K562 treated with DMSO at 1 percent for 4 hours (cell line): ENCODE data around the gene CPOX. TPM values are rescaled to one million over a fixed set of nuclear protein-coding genes. Genes with fewer than 3 reads are reported as not detected.

Experiments used
- total RNA-seq: library from RNA; unstranded; fragments of 300-600 nt; gene quantifications from 2 replicates; pipeline ENCODE4 v1.2.3, GENCODE V29; 2022; ENCODE audit not compliant: insufficient read depth

The CPOX gene
- total RNA-seq, result 19.7 and 21.3 TPM in 2 replicates

DNA sequence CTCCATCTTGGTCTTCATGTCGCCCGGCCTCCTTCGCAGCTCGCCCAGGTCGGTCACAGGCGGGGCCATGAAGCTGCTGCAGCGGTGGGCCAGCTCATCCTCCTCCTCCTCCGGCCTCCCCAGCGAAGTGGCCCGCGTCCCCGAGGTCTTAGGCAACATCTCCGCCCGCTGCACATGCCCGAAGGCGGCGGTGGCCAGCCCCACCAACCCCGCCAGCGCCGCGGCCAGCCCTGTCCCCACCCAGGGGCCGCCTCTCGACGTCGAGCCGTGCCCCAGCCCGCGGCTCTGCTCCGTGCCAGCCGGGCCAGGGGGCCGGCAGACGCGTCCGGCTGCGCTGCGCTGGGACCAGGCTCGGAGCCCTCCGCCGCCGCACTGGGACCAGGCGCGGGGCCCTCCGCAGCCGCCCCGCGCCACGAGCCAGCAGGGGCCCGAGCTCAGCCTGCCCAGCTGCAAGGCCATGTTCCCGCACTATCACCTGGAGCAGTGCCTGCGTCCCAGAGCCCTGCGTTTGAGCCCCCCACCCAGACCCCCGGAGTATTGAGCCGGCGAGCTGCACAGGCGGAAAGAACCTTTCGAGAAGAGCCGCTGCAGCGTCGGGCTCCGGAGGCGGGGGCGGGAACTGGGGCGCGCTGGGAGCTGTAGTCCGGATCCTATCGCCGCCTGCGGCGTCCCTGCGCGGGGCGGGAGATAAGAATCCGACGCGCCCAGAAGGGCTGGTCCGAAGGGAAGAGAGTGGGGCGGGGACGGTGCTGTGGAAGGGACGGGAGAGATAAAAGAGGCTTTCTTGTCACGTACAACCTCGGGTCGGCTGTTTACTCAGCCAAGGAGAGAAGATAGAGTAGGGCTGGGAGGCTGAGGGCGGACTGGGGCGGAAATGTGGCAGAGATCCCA, at the start of gene CPOX:
Gene CPOX (minus strand): TSS at position 566 of the 891 bp plus-strand sequence. CDS start 107 bp downstream, at position 459.

DNA sequence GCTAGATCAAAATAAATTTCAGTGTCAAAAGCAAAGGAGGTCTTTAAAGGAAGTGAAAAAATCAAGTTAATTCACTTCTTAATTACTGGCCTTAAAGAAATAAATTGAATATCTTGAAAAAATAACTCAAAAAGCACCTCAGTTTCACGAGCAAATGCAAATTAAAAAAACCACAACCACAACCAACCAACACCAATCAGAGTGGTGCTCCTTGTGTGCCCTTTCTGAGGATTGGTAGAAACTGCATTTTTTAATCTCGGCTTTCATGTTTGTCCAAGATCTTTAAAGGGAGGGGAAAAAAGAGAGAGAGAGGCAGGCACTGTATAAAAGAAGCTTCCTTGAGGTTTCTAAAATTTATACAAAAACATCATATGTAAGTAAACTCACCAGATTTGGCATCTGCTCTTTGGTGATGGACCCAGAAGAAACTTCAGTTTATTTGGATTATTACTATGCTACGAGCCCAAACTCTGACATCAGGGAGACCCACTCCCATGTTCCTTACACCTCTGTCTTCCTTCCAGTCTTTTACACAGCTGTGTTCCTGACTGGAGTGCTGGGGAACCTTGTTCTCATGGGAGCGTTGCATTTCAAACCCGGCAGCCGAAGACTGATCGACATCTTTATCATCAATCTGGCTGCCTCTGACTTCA, 61.7 kb downstream of the CPOX start, which contains the start of gene GPR15:
Gene GPR15 (plus strand): TSS at position 357 of the 653 bp plus-strand sequence. CDS start 56 bp downstream, at position 413.

Other genes with a start within 250 kb of the CPOX start
- not detected in 2 replicates for gene OR5K4, start 239.8 kb downstream of the CPOX start, total RNA-seq
- gene OR5K3, start 202.9 kb downstream of the CPOX start, total RNA-seq, result not detected in 2 replicates
- not detected in 2 replicates for gene OR5K1, start 130.4 kb downstream of the CPOX start, total RNA-seq
- not detected in 2 replicates for gene OR5K2, start 95.9 kb downstream of the CPOX start, total RNA-seq
- 38.5 and 46.2 TPM in 2 replicates for gene CLDND1, start 70.7 kb downstream of the CPOX start, total RNA-seq
- gene GPR15, start 61.6 kb downstream of the CPOX start, total RNA-seq, result not detected in 2 replicates
- gene ST3GAL6, start 169.7 kb upstream of the CPOX start, total RNA-seq, result not detected in 2 replicates